Neural crest cell (in vitro differentiated cells): ENCODE measurements around the gene GLRA1. TPM values are rescaled to one million over a fixed set of nuclear protein-coding genes. Genes with fewer than 3 reads are reported as not detected.
"Not testable (repeated sequence)": the region's sequence is repeated elsewhere in the genome, so short reads cannot be mapped to it uniquely, and the experiment has no call there.

Experiments
- DNase-seq: peaks from one replicate; pipeline ENCODE4 v3.0.0; 2021; ENCODE audit warnings: low read depth, mixed read lengths, low spot score
- H3K27ac Mint-ChIP-seq: one replicate; pipeline ENCODE4 v1.8.0; 2021; ENCODE audit warnings: mild to moderate bottlenecking, mixed read lengths; ENCODE audit not compliant: unreplicated experiment
- H3K27me3 Mint-ChIP-seq: 2 replicates; pipeline ENCODE4 v1.8.0; 2021; ENCODE audit warnings: low read depth, mild to moderate bottlenecking, mixed read lengths
- H3K36me3 Mint-ChIP-seq: 2 replicates; pipeline ENCODE4 v1.8.0; 2021; ENCODE audit warnings: low read depth, mild to moderate bottlenecking, mixed read lengths
- H3K4me1 Mint-ChIP-seq: 2 replicates; pipeline ENCODE4 v1.8.0; 2021; ENCODE audit warnings: mixed read lengths
- H3K4me3 Mint-ChIP-seq: one replicate; pipeline ENCODE4 v1.8.0; 2021; ENCODE audit warnings: mild to moderate bottlenecking, mixed read lengths
- H3K9me3 Mint-ChIP-seq: 2 replicates; pipeline ENCODE4 v1.8.0; 2021; ENCODE audit warnings: mixed read lengths
- CTCF ChIP-seq: fragments of 200-600 bp; sonication (generic); conservative IDR thresholded peaks from 2 replicates; pipeline ENCODE4 v1.5.0; 2021; ENCODE audit warnings: antibody characterized with exemption, mild to moderate bottlenecking
- total RNA-seq: library from RNA; stranded (reverse); gene quantifications from 2 replicates; pipeline ENCODE4 v1.2.1, GENCODE V29; 2021

The GLRA1 gene
- total RNA-seq, 1 donor from 2014 or later, result 0.21 TPM

- H3K27me3 Mint-ChIP-seq, result no peaks in the 10 kb centered on the region
- TF ChIP-seq CTCF, result no peak
- H3K27ac Mint-ChIP-seq, result no peak overlapping the region
- no peak for DNase-seq
- no peaks in the 10 kb centered on the region for H3K4me1 Mint-ChIP-seq
- H3K36me3 Mint-ChIP-seq, result no peaks in the 10 kb centered on the region
- H3K4me3 Mint-ChIP-seq, result no peak overlapping the region
- H3K9me3 Mint-ChIP-seq, result peaks cover 4% of the 10 kb centered on the region
Measured at GRCh38 chr5:151864061-151864748, 60.4 kb downstream of the GLRA1 start.

- no peak overlapping the region for H3K4me3 Mint-ChIP-seq
- no peaks in the 10 kb centered on the region for H3K27me3 Mint-ChIP-seq
- no peaks in the 10 kb centered on the region for H3K4me1 Mint-ChIP-seq
- peaks cover 4% of the 10 kb centered on the region for H3K9me3 Mint-ChIP-seq
- no peaks in the 10 kb centered on the region for H3K36me3 Mint-ChIP-seq
- no peak for DNase-seq
- no peak for TF ChIP-seq CTCF
- no peak overlapping the region for H3K27ac Mint-ChIP-seq
Measured at GRCh38 chr5:151863566-151863965, 61.1 kb downstream of the GLRA1 start.

GRCh38 chr5:151862811-151863472 is 61.7 kb downstream of the GLRA1 start:
- Mint-ChIP-seq H3K4me1 (no peaks in the 10 kb centered on the region), H3K9me3 (peaks cover 4% of the 10 kb centered on the region), H3K4me3 (no peak overlapping the region), H3K27ac (no peak overlapping the region), H3K36me3 (no peaks in the 10 kb centered on the region), H3K27me3 (no peaks in the 10 kb centered on the region)
- TF ChIP-seq CTCF, result no peak
- no peak for DNase-seq

GRCh38 chr5:151860867-151861266 is 63.8 kb downstream of the GLRA1 start:
- H3K27me3 Mint-ChIP-seq, H3K4me3 Mint-ChIP-seq, H3K27ac Mint-ChIP-seq, H3K9me3 Mint-ChIP-seq, H3K36me3 Mint-ChIP-seq, H3K4me1 Mint-ChIP-seq, DNase-seq: not testable (repeated sequence)

- Mint-ChIP-seq H3K9me3 (peaks cover 4% of the 10 kb centered on the region), H3K27me3 (no peaks in the 10 kb centered on the region), H3K4me1 (no peaks in the 10 kb centered on the region), H3K36me3 (peaks cover 3% of the 10 kb centered on the region), H3K4me3 (no peak overlapping the region), H3K27ac (no peak overlapping the region)
- DNase-seq, result no peak
- TF ChIP-seq CTCF, result no peak
Measured at GRCh38 chr5:151856861-151857260, 67.8 kb downstream of the GLRA1 start.

- TF ChIP-seq CTCF, result no peak
- no peak overlapping the region for H3K27ac Mint-ChIP-seq
- DNase-seq, result no peak
- H3K27me3 Mint-ChIP-seq, result no peaks in the 10 kb centered on the region
- H3K36me3 Mint-ChIP-seq, result peaks cover 3% of the 10 kb centered on the region
- no peaks in the 10 kb centered on the region for H3K4me1 Mint-ChIP-seq
- H3K9me3 Mint-ChIP-seq, result peaks cover 4% of the 10 kb centered on the region
- H3K4me3 Mint-ChIP-seq, result no peak overlapping the region
Measured at GRCh38 chr5:151855701-151856100, 69.0 kb downstream of the GLRA1 start.
